Hepatocyte (in vitro differentiated cells): ENCODE results near the gene MEGF10. TPM values are rescaled to one million over a fixed set of nuclear protein-coding genes. Genes with fewer than 3 reads are reported as not detected.

Source experiments
- DNase-seq: peaks from one replicate; pipeline ENCODE4 v3.0.0-alpha.2; 2016; ENCODE audit warnings: low spot score
- H2AFZ ChIP-seq: fragments of 200-600 bp; sonication (generic); 2 replicates; pipeline ENCODE4 v1.6.0; 2016; ENCODE audit warnings: antibody characterized with exemption, mild to moderate bottlenecking
- H3K27ac ChIP-seq: fragments of 200-600 bp; sonication (generic); 2 replicates; pipeline ENCODE4 v1.5.1; 2016; ENCODE audit warnings: mild to moderate bottlenecking
- H3K27me3 ChIP-seq: fragments of 200-600 bp; sonication (generic); 2 replicates; pipeline ENCODE4 v1.6.1; 2016
- H3K36me3 ChIP-seq: fragments of 200-600 bp; sonication (generic); replicated peaks from 2 replicates; pipeline ENCODE4 v1.5.1; 2016; ENCODE audit warnings: low read depth; ENCODE audit not compliant: insufficient read depth
- H3K4me1 ChIP-seq: fragments of 200-600 bp; sonication (generic); 2 replicates; pipeline ENCODE4 v1.5.1; 2016; ENCODE audit warnings: mild to moderate bottlenecking, moderate library complexity; ENCODE audit not compliant: insufficient read depth
- H3K4me2 ChIP-seq: fragments of 200-600 bp; sonication (generic); 2 replicates; pipeline ENCODE4 v1.6.0; 2016
- H3K4me3 ChIP-seq: fragments of 200-600 bp; sonication (generic); 2 replicates; pipeline ENCODE4 v1.5.1; 2016; ENCODE audit warnings: mild to moderate bottlenecking
- H3K79me2 ChIP-seq: fragments of 200-600 bp; sonication (generic); 2 replicates; pipeline ENCODE4 v1.6.0; 2017; ENCODE audit warnings: mild to moderate bottlenecking
- H3K9me2 ChIP-seq: fragments of 200-600 bp; sonication (generic); replicated peaks from 2 replicates; pipeline ENCODE4 v1.6.0; 2017; ENCODE audit warnings: mild to moderate bottlenecking; ENCODE audit not compliant: insufficient read depth
- H3K9me3 ChIP-seq: fragments of 200-600 bp; sonication (generic); 2 replicates; pipeline ENCODE4 v1.5.1; 2016; ENCODE audit warnings: low read depth, mild to moderate bottlenecking
- H4K20me1 ChIP-seq: fragments of 200-600 bp; sonication (generic); 2 replicates; pipeline ENCODE4 v1.6.0; 2016; ENCODE audit warnings: mild to moderate bottlenecking; ENCODE audit not compliant: insufficient read depth, poor library complexity, severe bottlenecking
- CTCF ChIP-seq: fragments of 200-600 bp; sonication (generic); IDR thresholded peaks from 2 replicates; pipeline ENCODE4 v1.5.1; 2016; ENCODE audit warnings: antibody characterized with exemption, mild to moderate bottlenecking; ENCODE audit not compliant: poor library complexity
- EZH2 ChIP-seq: fragments of 200-600 bp; sonication (generic); IDR thresholded peaks from 2 replicates; pipeline ENCODE4 v1.6.1; 2016; ENCODE audit warnings: antibody characterized with exemption, mild to moderate bottlenecking, borderline replicate concordance
- EZH2phosphoT487 ChIP-seq: fragments of 200-600 bp; sonication (generic); IDR thresholded peaks from one replicate; pipeline ENCODE4 v1.6.1; 2018; ENCODE audit warnings: antibody characterized with exemption, mild to moderate bottlenecking, low read depth, moderate library complexity; ENCODE audit not compliant: unreplicated experiment, severe bottlenecking
- WGBS: methylation state at CpG from one replicate; pipeline ENCODE4 v1.1.6; 2016; ENCODE audit warnings: low lambda C conversion rate; ENCODE audit errors: missing lambda C conversion rate; 5-methylcytosine and 5-hydroxymethylcytosine counted together
- polyA plus RNA-seq: library from polyadenylated mRNA; unstranded; fragments of >200 nt; fragmentation: Nextera tagmentation; extraction: Ambion mirVana; gene quantifications from 2 replicates; pipeline ENCODE4 v1.2.1, GENCODE V29; 2016
- total RNA-seq: library from RNA; depleted of rRNA; stranded (reverse); fragments of >200 nt; gene quantifications from 2 replicates; pipeline ENCODE4 v1.2.3, GENCODE V29; 2014

Gene MEGF10
- total and polyA plus RNA-seq, 2 experiments from 2014 or later, result 1.7 to 6.7 TPM

- H3K9me3 ChIP-seq, result no peaks in the 10 kb centered on the region
- no peaks in the 10 kb centered on the region for H3K4me1 ChIP-seq
- no peak overlapping the region for H3K4me2 ChIP-seq
- H4K20me1 ChIP-seq, result no peaks in the 10 kb centered on the region
- H3K27me3 ChIP-seq, result no peaks in the 10 kb centered on the region
- WGBS, result 52% methylated on average over 2 of the region's 2 CpGs
- DNase-seq, result no peak
- H3K36me3 ChIP-seq, result no peaks in the 10 kb centered on the region
- no peak overlapping the region for H3K27ac ChIP-seq
- TF ChIP-seq EZH2, result no peak
- TF ChIP-seq EZH2phosphoT487, result no peak
- TF ChIP-seq CTCF, result no peak
- H3K9me2 ChIP-seq, result no peaks in the 10 kb centered on the region
- no peak overlapping the region for H2AFZ ChIP-seq
- no peaks in the 10 kb centered on the region for H3K79me2 ChIP-seq
- no peak overlapping the region for H3K4me3 ChIP-seq
Measured at GRCh38 chr5:127386557-127386956, 96.0 kb downstream of the MEGF10 start.

DNA sequence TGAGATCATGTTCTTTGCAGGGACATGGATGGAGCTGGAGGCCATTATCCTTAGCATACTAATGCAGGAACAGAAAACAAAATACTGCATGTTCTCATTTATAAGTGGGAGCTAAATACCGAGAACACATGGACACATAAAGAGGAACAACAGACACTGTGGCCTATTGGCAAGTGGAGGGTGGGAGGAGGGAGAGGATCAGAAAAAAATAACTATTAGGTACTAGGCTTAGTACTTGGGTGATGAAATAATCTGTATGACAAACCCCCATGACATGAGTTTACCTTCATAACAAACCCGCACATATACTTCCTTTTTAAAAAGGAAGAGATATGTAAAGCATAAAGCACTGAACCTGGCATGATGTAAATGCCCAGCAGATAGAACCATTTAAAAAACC lies 99.0 kb downstream of the MEGF10 start:
- DNase-seq, result no peak
- no peak for TF ChIP-seq EZH2phosphoT487
- TF ChIP-seq CTCF, result no peak
- TF ChIP-seq EZH2, result no peak
- Histone ChIP-seq H2AFZ (no peak overlapping the region), H3K4me1 (no peaks in the 10 kb centered on the region), H3K9me3 (no peaks in the 10 kb centered on the region), H3K27ac (no peak overlapping the region), H3K4me2 (no peak overlapping the region), H3K36me3 (no peaks in the 10 kb centered on the region), H3K9me2 (no peaks in the 10 kb centered on the region), H3K4me3 (no peak overlapping the region), H4K20me1 (no peaks in the 10 kb centered on the region), H3K79me2 (no peaks in the 10 kb centered on the region), H3K27me3 (peaks cover 3% of the 10 kb centered on the region)
- WGBS, result 96% methylated on average over 2 of the region's 2 CpGs

DNA sequence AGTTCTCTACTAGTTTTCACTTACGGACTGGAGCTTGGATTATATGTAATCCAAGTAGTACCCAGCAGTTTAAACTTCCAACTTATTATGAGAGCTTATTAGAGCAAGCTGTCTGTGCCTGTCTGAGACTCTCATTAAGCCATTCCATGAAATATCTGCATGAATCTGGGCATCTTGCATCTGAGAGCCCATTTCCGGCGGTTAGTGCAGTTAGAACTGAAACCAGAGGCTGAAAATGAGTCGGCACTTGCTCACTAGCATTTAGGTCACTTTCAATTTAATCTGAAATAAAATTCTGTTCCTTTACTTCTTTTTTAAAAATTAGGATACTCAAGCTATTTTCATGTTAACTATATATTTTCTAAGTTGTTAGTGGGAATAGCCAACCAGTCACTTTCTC lies 102.2 kb downstream of the MEGF10 start:
- Histone ChIP-seq H3K4me1 (no peaks in the 10 kb centered on the region), H3K79me2 (no peaks in the 10 kb centered on the region)

More for the DNA sequence above, 102.2 kb downstream of the MEGF10 start:
- H3K27me3 ChIP-seq, result peaks cover 3% of the 10 kb centered on the region
- no peaks in the 10 kb centered on the region for H3K36me3 ChIP-seq
- no peak overlapping the region for H2AFZ ChIP-seq
- H3K9me2 ChIP-seq, result no peaks in the 10 kb centered on the region
- no peak overlapping the region for H3K4me2 ChIP-seq
- H3K9me3 ChIP-seq, result no peaks in the 10 kb centered on the region
- H3K4me3 ChIP-seq, result no peak overlapping the region
- no peak for DNase-seq
- no peaks in the 10 kb centered on the region for H4K20me1 ChIP-seq
- no peak overlapping the region for H3K27ac ChIP-seq
- TF ChIP-seq CTCF, result no peak
- TF ChIP-seq EZH2, result no peak
- WGBS, result 94% methylated on average over 4 of the region's 4 CpGs
